Airway epithelial cell (primary cell): ENCODE results near the gene CDK5. TPM values are rescaled to one million over a fixed set of nuclear protein-coding genes. Genes with fewer than 3 reads are reported as not detected.

Experiments
- total RNA-seq: library from RNA; depleted of rRNA; stranded (reverse); fragments of >200 nt; gene quantifications from 2 replicates; pipeline ENCODE4 v1.2.3, GENCODE V29; 2015

The CDK5 gene
- 17.0 and 17.4 TPM in 2 replicates for total RNA-seq

DNA sequence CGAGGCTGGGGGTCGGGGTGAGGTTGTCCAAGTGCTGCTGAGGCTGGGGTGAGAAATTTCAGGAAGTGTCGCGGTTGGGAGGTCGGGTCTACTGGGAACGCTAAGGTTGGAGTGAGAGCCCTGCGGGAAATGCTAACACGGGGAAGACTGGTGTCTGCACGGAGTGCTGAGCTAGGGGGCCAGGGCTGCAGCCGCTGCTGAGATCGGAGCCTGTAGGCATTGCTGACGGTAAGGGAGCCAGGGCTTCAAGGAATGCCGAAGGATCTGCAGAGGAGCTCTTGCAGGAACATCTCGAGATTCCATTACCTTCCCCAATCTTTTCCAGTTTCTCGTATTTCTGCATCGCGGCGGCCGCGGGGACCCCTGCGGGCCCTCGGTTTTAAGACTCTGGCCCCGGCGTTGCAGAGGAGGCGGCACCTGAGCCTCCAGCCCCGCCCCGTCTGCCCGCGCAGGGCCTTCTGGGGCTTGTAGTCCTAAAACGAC is at the start of gene CDK5:
Gene CDK5, minus strand, starts transcription at position 392 of the 483 bp plus-strand sequence. Its CDS starts 49 bp downstream, at position 343.

DNA sequence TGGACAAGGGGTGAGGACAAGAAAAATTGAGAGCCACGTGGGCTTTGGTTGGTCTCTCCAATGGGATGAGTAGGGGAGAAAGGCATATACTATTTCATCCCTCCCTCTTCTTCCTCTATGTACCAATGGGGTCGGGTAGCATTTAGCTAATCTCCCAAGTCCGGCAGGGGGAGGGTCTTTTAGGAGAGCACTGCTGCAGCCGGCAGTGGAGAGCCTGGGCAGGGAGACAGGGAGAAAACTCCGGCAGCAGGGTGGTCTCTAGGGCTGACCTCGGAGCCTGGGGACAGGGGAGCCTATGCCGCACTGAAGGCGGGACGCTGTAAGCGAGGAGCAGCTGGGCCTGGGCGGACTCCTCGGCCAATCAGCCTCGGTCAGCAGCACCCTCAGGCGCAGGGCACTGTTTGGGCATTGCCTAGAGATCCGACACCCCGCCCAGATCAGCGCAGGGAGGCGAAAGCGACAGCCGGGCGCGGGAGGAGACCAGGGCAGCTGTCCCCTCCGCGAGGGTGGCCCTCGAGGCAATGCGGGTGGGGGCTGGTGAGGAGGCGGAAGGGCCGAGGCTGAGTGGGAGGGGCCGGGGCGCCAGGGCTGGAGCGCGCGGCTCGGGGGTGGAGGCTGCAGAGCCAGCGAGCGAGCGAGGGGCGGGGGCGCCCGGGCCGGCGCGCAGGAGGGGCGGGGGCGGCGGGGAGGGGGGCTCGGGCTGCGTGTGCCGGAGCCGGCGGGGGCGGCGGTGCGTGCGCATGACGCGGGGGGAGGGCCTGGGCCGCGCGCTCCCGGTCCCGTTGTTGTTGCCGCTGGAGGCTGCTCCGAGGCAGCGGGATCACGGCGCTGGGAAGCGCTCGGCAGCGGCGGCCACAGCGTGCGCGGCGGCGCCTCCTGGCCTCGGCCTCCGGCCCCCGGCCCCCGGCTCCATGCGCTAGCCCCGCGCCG is 28.3 kb upstream of the CDK5 start, which contains the start of gene AGAP3:
Gene AGAP3, plus strand, starts transcription at position 785 of the 930 bp plus-strand sequence. CDS start 267 bp downstream, outside the sequence.

DNA sequence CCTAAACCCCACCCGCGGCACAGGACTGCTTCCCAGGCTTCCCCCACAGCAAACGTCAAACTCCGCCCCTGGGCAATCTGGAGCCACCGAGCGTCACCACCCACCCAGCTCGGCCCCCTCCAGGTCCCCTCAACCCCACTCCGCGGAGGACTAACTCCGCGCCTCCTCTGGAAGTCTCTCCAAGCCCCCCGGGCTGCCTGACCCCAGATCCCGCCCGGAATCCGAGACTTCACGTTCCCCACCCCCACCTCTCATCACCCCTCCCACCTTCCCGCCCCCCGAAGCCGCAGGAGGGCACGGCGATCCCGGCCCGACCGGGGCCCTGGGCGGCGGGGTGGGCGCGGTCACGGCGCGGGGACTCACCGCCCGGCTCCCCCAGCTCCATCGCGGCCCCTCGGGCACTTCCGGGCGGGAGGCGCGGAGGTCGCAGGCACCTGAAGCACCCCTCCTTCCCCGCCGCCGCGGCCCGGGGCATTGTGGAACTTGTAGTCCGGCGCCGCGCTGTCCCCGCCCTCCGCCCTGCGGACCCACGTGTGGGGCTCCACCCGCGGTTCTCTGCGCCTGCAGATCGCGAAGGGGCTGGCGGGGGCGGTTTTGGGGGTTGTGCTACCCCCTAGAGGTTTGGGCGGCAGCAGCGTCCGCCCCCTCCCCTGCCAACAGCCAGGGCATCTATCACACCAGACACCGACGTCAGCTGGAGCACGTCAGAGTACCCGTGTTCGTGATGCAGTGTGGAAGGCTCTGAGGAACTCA is 25.6 kb upstream of the CDK5 start, which contains the start of gene TMUB1:
Gene TMUB1, minus strand, starts transcription at position 423 of the 753 bp plus-strand sequence. CDS start 930 bp downstream, outside the sequence.

GRCh38 chr7:151080522-151081169 is 22.9 kb upstream of the CDK5 start, which contains the start of gene FASTK:
Gene FASTK, minus strand, starts transcription at chr7:151080809. Its CDS starts 43 bp downstream, at chr7:151080766.

DNA sequence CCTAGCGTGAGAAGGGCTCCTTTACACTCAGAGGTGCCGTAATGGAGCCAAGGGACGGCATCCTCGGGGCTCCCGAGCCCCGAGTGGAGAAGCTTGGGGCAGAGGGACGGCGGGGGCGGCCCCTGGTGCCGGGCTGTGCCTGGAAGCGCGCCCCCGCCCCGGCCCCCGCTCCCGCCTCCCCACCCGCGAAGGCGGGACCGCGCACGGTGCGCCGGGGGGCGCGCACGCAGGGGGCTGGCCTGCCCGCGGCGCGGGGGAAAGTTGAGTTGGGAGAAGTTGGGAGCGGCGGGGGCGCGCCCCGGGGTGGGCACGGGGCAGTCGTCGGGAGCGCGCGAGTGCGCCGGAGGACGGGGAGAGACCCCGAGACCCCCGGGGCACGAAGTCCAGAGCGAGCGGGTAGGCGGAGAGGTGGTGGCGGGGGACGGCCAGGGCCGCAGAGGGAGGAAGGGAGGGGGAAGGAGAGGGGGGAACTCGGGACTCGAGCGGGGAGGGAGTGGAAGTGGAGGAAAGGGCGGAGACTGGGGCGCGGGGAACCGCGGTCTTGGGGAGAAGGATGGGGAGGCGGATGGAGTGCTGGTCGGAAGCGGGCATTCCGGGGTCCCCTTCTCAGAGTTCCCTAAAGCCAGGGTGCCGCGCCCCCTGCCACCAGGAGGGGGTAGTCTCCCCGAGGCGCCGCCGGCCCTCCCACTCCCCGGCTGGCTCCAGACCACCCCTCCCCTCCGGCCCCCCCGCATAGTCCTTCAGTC is 1.8 kb upstream of the CDK5 start, which contains the start of gene SLC4A2:
Gene SLC4A2, plus strand, starts transcription at position 223 of the 746 bp plus-strand sequence. CDS start 2,399 bp downstream, outside the sequence.

DNA sequence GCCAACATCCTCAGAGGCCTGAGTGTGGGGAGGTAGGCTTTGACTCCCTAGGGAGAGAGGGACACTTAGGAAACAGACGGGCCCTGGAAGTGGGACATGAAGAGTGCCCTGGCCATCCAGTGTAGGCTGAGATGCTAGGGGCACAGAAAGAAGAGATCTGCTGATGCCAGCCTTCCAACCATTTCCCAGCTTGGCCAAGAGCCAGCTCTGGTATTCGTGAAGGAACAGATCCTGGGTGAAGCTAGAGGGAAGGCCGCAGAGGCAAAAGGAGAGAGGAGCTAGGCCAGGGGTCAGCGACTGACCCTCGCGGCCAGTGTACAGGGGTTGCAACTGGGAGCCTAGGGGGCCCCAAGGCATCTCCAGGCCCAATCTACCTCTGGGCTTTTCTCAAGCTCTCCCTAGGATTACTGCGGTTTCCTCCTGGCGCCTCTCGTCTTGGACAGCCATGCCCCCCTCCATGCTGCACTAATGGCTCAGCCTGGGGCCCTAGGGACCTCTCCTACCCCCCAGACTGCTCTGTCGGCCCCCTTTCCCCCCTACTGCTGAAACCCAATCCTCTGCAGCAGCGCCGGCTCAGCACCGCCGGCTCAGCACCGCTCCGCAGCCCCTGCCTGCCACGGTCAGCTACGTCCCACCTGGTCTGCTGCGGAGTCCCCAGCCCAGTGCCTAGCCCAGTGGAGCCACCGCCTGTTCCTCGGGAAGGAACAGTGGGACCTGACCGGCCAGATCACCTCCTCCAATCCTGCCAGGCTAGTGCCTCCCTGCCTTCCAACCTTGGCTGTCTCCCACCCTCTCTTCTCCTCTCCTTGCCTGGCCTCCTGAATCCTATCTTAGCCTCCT is 9.5 kb downstream of the CDK5 start, which contains the start of gene ASIC3:
Gene ASIC3, plus strand, starts transcription at position 556 of the 840 bp plus-strand sequence. CDS start 355 bp downstream, outside the sequence.

DNA sequence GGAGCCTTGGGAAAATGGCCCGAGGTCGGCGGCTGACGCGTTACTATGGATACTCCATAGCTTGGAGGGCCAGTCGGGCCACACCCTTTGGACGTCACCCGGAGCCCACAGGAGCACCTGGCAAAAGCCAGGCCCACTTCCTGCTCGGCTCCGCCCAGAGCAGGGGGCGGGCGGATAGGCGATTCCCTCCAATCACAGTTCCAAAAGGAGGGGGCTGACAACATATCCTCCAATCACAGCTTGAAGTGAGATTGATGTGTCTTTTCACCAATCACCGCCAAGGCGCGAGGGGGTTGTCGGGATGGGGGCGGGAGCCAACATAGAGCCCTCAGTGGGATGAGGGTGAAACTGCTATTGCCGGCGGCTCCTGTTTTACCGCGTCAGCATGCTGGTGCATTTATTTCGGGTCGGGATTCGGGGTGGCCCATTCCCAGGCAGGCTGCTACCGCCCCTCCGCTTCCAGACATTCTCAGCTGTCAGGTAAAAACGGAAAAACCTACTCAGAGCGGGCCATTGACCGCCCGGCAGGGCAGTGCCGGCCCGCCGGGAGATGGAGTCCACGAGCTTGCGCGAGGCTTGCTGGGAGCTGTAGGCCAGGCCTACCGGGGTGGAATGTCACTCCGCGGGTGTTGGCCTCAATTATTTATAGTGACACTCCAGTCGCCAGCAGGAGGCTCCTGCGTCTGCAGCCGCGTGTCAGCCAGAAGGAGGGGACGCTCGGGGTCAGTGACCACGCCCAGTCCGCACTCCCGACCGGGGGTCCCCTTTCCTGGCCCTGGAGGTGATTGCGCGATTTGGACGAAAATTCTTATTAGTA is 29.4 kb downstream of the CDK5 start, which contains the start of gene ABCB8:
Gene ABCB8, plus strand, starts transcription at position 320 of the 817 bp plus-strand sequence. Its CDS starts 66 bp downstream, at position 386.

DNA sequence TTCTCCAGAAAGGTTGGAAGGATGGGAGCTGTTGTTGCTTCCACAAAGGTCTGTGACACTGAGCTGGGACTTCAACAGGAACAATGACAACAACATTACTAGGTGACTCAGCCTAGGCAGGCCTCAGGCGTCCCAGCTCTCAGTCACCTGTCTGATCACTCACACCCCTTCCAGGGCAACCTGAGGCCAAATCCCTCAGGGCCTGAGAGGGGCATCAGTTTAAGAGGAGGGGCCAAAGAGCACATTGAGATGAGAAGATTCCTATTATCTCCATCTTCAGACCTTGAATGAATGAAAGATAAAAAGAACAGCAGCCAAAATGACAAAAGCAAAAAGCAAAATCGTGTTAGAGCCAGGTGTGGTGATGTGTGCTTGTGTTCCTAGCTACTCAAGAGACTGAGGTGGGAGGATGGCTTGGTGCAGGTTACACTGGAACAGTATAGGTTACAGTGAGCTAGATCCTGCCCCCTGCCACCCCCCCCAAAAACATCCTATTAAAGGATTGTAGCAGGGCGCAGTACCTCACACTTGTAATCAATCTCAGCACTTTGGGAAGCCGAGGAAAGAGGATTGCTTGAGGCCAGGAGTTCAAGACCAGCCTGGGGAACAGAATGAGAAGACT is 33.2 kb downstream of the CDK5 start, which contains the start of gene ATG9B:
Gene ATG9B, minus strand, starts transcription at position 60 of the 622 bp plus-strand sequence. CDS start 71 bp downstream, outside the sequence.

Other genes starting within 250 kb of the CDK5 start
- 0.14 TPM in 1 of 2 replicates, not detected in the other for gene AOC1, start 205.4 kb downstream of the CDK5 start, total RNA-seq
- gene KCNH2, start 79.6 kb downstream of the CDK5 start, total RNA-seq = 0.07 TPM in 1 of 2 replicates, not detected in the other
- gene NOS3, start 66.9 kb downstream of the CDK5 start, total RNA-seq = 0.49 and 0.51 TPM in 2 replicates
- not detected in 2 replicates for gene ATG9B, start 33.4 kb downstream of the CDK5 start, total RNA-seq
- 30.5 and 38.6 TPM in 2 replicates for gene ABCB8, start 29.4 kb downstream of the CDK5 start, total RNA-seq
- 0.14 TPM in 1 of 2 replicates, not detected in the other for gene ASIC3, start 9.4 kb downstream of the CDK5 start, total RNA-seq
- gene SLC4A2, start 1.7 kb upstream of the CDK5 start, total RNA-seq = 55.0 and 69.0 TPM in 2 replicates
- 54.4 and 59.1 TPM in 2 replicates for gene FASTK, start 22.9 kb upstream of the CDK5 start, total RNA-seq
- 45.3 and 59.7 TPM in 2 replicates for gene TMUB1, start 25.6 kb upstream of the CDK5 start, total RNA-seq
- gene AGAP3, start 28.6 kb upstream of the CDK5 start, total RNA-seq = 85.1 and 99.0 TPM in 2 replicates
- gene GBX1, start 109.8 kb upstream of the CDK5 start, total RNA-seq = not detected in 2 replicates
- gene ASB10, start 129.4 kb upstream of the CDK5 start, total RNA-seq = not detected in 2 replicates
- not detected in 2 replicates for gene H2BK1, start 152.6 kb upstream of the CDK5 start, total RNA-seq
- gene ABCF2, start 169.3 kb upstream of the CDK5 start, total RNA-seq = 42.6 and 62.3 TPM in 2 replicates
- 39.0 and 40.6 TPM in 2 replicates for gene CHPF2, start 174.6 kb upstream of the CDK5 start, total RNA-seq
- gene SMARCD3, start 190.8 kb upstream of the CDK5 start, total RNA-seq = 3.7 and 8.1 TPM in 2 replicates